ENCODE measurements around the gene C10orf71. TPM values are rescaled to one million over a fixed set of nuclear protein-coding genes. Genes with fewer than 3 reads are reported as not detected.

The C10orf71 gene
- total RNA-seq, 1 donor from 2014 or later = not detected

- no peaks in the 10 kb centered on the region for H3K27me3 ChIP-seq (ENCODE audit: low read depth)
- no peaks in the 10 kb centered on the region for H3K9me3 ChIP-seq
- H3K4me1 ChIP-seq = no peaks in the 10 kb centered on the region
- no peaks in the 10 kb centered on the region for H3K36me3 ChIP-seq
- no peak for DNase-seq
- ATAC-seq = no peak
- TF ChIP-seq, protein P1, sequence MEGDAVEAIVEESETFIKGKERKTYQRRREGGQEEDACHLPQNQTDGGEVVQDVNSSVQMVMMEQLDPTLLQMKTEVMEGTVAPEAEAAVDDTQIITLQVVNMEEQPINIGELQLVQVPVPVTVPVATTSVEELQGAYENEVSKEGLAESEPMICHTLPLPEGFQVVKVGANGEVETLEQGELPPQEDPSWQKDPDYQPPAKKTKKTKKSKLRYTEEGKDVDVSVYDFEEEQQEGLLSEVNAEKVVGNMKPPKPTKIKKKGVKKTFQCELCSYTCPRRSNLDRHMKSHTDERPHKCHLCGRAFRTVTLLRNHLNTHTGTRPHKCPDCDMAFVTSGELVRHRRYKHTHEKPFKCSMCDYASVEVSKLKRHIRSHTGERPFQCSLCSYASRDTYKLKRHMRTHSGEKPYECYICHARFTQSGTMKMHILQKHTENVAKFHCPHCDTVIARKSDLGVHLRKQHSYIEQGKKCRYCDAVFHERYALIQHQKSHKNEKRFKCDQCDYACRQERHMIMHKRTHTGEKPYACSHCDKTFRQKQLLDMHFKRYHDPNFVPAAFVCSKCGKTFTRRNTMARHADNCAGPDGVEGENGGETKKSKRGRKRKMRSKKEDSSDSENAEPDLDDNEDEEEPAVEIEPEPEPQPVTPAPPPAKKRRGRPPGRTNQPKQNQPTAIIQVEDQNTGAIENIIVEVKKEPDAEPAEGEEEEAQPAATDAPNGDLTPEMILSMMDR (IDR thresholded peaks at IDR 0.05) = no peak
- no peak overlapping the region for H3K27ac ChIP-seq
- no peak overlapping the region for H3K4me3 ChIP-seq
- intact Hi-C loops (cut with DNase I) = no loop called here
These were observed 14.6 kb downstream of the C10orf71 start for GRCh38 chr10:49313501-49314070.

- ATAC-seq = no peak
- Histone ChIP-seq H3K27ac (no peak overlapping the region), H3K36me3 (no peaks in the 10 kb centered on the region), H3K4me1 (no peaks in the 10 kb centered on the region), H3K27me3 (ENCODE audit: low read depth) (no peaks in the 10 kb centered on the region), H3K9me3 (no peaks in the 10 kb centered on the region), H3K4me3 (no peak overlapping the region)
- intact Hi-C loops (cut with DNase I) = no loop called here
- TF ChIP-seq, protein P1 (IDR thresholded peaks at IDR 0.05) = no peak
- DNase-seq = no peak
These were observed 15.8 kb downstream of the C10orf71 start for GRCh38 chr10:49314806-49315205.

DNA sequence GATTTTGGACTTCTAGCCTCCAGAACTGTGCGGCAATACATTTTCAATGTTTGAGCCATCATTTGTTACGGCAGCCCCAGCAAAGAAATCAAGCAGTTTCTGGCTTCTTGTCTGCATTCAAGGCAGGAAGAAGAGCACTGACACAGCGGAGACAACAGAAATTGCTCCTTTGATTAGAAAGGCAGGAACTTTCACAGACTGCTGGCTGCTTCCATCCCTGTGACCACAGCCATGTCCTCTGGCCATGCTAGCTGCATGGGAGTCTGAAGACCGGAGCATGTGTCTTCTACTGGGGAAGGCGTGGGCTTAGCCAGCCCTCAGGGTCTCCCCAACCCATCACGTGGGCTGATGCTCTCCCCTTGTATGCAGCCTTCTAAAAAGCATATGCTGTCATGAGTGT, 19.1 kb downstream of the C10orf71 start:
- DNase-seq (no peak), ATAC-seq (no peak)
- TF ChIP-seq, protein P1 (IDR thresholded peaks at IDR 0.05) = no peak

DNA sequence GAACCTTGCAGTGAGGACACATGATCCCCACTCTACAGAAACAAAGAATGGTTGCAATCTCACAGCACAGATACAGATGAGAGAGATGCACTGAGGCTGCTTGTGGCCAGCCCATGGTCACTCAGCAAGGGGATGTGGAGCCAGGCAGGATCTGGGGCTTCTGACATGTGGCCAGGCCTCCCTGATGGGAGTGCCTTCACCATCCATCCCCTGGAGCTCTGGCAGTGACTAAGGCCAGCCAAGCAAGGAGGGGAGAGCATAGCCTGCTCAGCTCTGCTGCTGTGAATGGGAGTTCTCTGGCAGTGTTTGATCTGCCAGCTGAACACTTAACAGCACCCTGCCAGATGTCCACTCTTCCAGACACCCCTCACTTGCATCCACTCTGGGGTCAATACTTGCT, 19.8 kb downstream of the C10orf71 start:
- no peaks in the 10 kb centered on the region for H3K9me3 ChIP-seq
- DNase-seq (no peak), ATAC-seq (no peak)
- H3K4me1 ChIP-seq = no peaks in the 10 kb centered on the region
- H3K4me3 ChIP-seq = no peak overlapping the region
- TF ChIP-seq, protein P1 (IDR thresholded peaks at IDR 0.05) = no peak
- H3K27me3 ChIP-seq (ENCODE audit: low read depth) = no peaks in the 10 kb centered on the region
- no peak overlapping the region for H3K27ac ChIP-seq
- no peaks in the 10 kb centered on the region for H3K36me3 ChIP-seq
- intact Hi-C loops (cut with DNase I) = no loop called here

More for the DNA sequence above, 19.1 kb downstream of the C10orf71 start:
- no peaks in the 10 kb centered on the region for H3K36me3 ChIP-seq
- H3K9me3 ChIP-seq = no peaks in the 10 kb centered on the region
- no peak overlapping the region for H3K27ac ChIP-seq
- H3K4me3 ChIP-seq = no peak overlapping the region
- intact Hi-C loops (cut with DNase I) = no loop called here
- no peaks in the 10 kb centered on the region for H3K27me3 ChIP-seq (ENCODE audit: low read depth)
- no peaks in the 10 kb centered on the region for H3K4me1 ChIP-seq

DNA sequence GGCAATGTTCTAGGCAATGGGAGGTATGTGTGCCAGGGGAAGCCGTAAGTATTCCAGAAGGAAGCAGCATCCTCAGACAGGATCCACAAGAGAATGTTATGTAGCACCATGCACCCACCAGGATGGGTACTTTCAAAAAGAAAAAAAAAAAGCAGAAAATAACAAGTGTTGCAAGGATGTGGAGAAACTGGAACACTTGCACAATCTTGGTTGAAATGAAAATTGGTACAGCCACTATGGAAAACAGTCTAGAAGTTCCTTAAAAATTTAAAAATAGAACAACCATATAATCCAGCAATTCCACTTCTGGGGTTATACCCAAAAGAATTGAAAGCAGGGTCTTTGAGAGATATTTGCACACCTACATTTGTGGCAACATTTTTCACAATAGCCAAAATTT, 20.2 kb downstream of the C10orf71 start:
- no peaks in the 10 kb centered on the region for H3K36me3 ChIP-seq
- no peak overlapping the region for H3K4me3 ChIP-seq
- ATAC-seq (no peak), DNase-seq (no peak)
- intact Hi-C loops (cut with DNase I) = no loop called here
- H3K27me3 ChIP-seq (ENCODE audit: low read depth) = no peaks in the 10 kb centered on the region
- TF ChIP-seq, protein P1 (IDR thresholded peaks at IDR 0.05) = no peak
- H3K27ac ChIP-seq = no peak overlapping the region
- H3K4me1 ChIP-seq = no peaks in the 10 kb centered on the region
- H3K9me3 ChIP-seq = no peaks in the 10 kb centered on the region
